NCI-H345 treated with DMSO at 0.1 percent for 48 hours (cell line): ENCODE data around the gene DYNLT3.

Source experiments
- DNase-seq: peaks from one replicate; lab custom pipeline; 2025; ENCODE audit not compliant: unreplicated experiment; lab: John Stamatoyannopoulos, UW

DYNLT3 gene, protein sequence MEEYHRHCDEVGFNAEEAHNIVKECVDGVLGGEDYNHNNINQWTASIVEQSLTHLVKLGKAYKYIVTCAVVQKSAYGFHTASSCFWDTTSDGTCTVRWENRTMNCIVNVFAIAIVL

DNA sequence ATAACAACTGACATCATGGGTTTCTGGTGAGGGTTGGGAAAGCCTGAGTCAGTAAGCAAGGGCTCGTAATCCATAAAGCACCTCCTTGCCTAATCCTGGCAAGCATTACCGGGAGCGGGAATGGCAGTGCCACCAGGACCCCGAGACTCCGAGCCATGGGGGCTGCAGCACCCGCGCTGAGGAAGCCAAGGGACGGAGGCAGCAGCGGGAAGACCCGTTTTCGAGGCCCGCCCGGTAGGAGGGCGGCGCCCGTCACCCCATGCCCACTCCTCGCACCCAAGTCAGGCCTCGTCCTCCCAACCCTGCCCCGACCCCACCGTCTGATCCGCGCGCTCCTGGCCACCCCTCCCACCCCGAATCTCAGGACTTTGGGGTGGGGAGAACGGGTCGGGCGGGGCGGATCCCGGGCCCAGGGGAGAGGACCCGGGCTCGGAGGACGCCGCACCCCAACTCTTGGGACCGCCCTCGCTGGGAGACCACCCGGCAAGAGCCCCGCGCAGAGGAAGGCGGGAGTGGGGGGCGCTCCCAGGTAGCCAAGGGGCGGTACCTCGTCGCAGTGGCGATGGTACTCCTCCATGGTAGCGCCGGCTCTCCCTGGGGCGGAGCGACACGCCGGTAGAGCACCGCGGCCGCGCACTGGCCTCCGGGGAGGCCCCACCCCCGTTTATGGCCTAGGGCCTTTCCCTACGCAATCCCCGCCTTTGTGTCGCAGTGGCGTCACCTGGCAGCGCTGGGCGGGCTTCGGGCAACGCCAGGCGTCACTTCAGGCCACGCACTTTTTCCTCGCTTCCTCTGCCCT, at the start of gene DYNLT3:
TSS of gene DYNLT3 (minus strand) at position 638 of the 799 bp plus-strand sequence. CDS start at position 577, 61 bp downstream.
- peak; percentile 86 for DNase-seq

GRCh38 chrX:37896511-37896890, 49.1 kb upstream of the DYNLT3 start:
- DNase-seq = no peak

DNA sequence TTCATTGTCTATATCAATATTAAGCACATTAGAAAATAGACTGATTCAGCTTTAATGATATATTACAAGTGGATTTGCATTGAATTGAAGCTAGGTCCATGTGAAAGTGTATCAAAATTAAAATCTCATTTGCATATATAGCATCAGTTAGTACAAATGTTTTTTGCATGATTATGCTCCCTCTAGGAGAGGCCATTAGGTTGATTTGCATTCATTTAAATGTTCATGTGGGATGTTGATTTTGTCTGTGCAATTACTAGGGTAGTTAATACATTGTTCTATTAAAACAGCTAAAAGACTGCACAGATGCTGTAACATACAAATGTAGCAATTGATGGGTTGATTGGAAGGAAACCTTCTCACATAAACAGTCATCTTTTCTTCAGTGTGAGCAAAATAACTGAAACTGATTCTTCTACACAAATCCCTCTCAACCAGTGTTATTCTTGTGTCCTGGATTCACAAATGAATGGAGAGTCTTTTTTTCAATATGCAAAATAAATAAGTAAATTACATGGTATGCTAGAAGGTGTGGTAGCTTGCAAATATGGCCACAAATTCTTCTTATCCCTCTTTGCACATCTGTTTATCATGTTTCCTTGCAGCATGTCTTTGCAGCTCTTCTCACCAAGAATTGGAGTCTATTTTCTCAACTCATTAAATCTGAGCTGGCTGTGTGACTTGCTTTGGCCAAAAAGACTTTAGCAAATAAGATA, 48.6 kb upstream of the DYNLT3 start:
- DNase-seq = no peak

- DNase-seq = no peak
Measured at GRCh38 chrX:37894725-37895124, 47.4 kb upstream of the DYNLT3 start.

DNA sequence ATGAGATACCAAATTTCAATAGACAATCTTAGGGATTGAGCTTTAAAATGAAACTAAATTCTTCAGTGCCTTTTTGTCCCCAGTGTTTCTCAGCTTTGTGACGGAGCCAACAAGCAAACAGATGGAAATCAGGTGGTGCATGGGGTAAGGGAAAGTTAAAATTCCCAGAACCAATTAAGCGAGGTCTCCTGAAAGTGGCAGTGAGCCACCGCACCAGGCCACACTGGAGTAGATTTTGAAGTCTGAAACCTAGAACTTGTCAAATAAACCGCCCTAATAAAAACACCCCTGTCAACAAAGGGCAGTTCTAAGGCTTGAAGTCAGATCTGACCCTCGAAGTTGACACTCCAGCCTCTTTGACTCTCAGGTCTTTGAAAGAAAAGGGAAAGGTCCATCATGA, 40.6 kb upstream of the DYNLT3 start:
- DNase-seq = no peak

- DNase-seq = no peak
Measured at GRCh38 chrX:37887347-37887746, 40.0 kb upstream of the DYNLT3 start.

DNA sequence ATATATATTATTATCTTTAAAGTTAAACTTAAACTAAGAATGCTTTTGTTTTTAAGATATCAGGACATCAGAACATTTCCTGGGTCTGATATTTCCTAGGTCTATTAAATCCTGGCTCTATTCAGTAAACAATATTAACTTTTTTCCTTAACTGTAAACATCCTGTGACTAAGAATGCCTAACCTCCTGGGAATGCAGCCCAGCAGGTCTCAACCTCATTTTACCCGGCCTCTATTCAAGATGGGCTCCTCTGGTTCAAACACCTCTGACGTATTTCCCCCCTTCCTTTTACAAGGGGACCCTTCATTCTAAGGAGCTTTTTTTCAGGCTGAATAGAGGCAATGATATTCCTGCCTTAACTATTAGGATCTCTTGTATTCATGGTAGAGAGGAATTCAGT, 35.8 kb upstream of the DYNLT3 start:
- DNase-seq = no peak

GRCh38 chrX:37879692-37880091, 32.3 kb upstream of the DYNLT3 start:
- no peak for DNase-seq

GRCh38 chrX:37876716-37877115, 29.3 kb upstream of the DYNLT3 start:
- no peak for DNase-seq

GRCh38 chrX:37875675-37876074, 28.3 kb upstream of the DYNLT3 start:
- DNase-seq = no peak

DNA sequence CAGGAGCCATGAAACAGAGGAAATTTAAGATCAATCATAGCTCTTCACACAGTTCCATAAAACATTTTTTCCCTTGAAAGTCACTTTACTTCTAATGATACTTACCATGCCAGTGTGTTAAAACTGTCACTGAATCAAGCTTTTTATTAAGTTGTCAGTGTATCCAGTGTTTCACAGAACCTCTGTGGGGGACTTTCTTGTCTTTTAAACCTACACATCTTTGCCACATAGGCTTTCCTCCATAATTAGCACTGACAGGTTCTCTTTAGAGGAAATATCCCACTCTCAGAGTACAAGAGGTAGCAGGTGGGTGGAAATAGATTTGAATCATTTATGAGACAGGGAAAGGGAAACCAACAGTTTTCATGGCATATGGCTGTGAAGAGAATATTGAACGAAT, 25.8 kb upstream of the DYNLT3 start:
- peak; percentile 35 for DNase-seq

DNA sequence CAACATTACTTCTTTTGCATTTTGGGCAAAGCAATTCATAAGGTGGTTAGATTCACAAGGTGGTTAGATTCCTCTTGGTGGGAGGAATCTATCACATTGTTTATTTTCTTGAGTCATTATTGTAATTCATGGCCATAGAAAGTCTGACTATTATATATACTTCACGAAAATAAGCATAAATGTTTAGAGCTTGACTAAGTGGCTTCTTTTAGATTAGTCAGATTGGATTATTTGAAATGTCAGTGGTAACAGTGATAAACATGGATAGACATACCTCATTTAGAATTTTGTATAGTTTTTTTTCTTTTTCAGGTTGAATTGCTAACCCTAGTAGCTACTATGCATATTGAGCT, 24.9 kb upstream of the DYNLT3 start:
- DNase-seq = no peak

DNA sequence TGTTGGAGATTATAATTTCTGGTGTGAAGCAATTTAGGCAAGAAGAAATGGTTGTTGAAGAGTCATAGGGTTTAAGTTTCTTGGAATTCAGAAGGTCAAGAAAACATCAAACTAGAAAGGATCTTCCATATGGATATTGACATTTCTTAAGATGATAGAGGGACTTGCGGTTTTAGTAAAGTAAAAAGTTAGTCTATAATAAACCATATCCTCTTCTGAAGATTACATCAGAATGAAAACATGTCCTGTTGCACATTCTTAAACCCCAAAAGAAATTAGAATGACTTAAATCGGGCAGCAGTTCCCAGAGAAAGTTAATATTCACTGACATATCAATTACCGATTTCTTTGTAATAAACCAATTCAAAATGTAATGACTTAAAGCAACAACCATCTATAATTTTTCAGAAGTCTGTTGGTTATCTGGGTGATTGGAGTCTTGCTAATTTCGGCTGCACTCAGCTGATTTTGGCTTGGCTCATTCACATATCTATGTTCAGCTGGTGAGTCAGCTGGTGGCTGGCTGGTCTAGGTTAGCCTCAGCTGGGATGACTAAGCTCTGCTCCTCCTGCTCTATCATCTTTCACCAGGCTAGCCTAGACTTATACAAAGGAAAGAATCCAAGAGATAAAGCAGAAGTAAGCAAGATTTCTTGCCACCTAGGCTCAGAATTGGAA, 24.4 kb upstream of the DYNLT3 start:
- no peak for DNase-seq

GRCh38 chrX:37867536-37868153, 20.3 kb upstream of the DYNLT3 start:
- no peak for DNase-seq

DNA sequence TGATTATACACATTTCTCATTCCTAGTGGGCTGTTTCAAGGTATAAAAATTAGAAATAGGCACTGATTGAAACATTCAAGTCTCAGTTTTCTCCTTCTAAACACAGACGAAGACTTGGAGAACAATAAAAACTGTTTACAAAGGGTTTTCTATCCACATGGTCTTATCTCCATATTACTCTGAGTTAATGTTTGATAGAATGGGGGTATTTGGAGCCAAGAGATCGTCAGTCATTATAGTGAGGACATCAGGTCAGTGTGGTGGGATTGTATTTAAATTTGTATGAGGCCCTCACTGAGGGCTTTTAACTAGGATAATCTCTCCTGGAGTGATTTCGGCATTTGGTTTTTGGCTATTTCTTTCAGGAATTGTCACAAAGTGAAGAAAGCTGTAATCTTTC, 16.4 kb upstream of the DYNLT3 start:
- DNase-seq = no peak

- DNase-seq = no peak
Measured at GRCh38 chrX:37862851-37863250, 15.5 kb upstream of the DYNLT3 start.

GRCh38 chrX:37860721-37861120, 13.3 kb upstream of the DYNLT3 start:
- DNase-seq = no peak

GRCh38 chrX:37854748-37855147, 7.4 kb upstream of the DYNLT3 start:
- no peak for DNase-seq

DNA sequence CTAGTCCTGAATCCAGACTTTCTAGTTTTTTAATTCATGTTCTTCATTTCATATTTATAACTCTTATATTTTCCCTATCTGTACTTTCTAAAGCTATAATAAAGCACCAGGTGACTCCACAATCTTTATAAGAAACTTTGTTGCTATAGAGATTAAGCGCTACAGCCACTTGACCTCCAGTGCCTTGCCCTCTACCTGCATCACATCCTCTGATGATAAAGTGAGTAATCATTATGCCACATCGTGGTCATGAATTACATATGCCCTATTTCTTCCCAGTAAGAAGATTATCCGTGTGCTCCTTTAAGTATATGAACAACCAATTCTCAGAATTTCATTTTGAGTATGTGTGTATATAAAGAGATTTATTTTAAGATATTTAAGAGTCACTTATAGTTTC, 6.8 kb upstream of the DYNLT3 start:
- DNase-seq = no peak

DNA sequence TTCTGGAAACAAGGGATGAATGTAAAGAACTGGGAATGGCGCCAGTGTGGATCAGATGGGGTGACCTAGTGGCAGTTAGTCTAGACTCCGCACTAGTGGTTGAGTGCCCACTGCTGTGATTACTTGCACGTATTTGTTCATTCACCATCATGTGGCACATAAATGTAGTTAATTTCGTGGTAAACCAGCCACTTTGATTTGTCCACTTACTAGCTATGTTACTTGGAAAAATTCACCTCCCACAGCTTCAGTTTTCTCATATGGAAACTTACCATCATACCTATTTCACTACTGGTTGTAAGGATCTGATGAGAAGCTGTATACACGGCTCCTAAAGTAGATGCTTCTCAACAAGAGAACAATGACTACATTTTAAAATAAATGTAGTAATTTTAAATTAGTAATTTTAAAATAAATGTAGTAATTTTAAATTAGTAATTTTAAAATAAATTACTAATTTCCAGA, 394 bp upstream of the DYNLT3 start:
- DNase-seq = no peak

DNA sequence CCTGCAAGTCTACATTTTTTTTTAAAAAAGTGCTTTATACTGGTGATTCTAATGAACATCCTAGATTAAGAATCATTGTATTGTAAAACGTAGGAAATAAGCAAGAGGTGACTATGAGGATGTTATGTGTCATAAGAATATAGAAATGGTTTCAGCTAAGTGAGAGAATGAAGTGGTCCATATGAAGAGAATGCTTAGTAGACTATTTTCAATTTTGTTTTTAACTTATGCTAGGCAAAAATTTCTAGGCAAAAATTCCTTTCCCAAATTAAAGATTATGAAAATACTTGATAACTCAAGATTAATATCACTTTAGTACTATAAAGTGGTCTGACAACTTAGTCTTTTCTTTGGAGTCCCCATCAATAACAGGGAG, 825 bp downstream of the DYNLT3 start:
- DNase-seq = no peak
